ENCODE measurements around the gene ERVK3-1.

DNA sequence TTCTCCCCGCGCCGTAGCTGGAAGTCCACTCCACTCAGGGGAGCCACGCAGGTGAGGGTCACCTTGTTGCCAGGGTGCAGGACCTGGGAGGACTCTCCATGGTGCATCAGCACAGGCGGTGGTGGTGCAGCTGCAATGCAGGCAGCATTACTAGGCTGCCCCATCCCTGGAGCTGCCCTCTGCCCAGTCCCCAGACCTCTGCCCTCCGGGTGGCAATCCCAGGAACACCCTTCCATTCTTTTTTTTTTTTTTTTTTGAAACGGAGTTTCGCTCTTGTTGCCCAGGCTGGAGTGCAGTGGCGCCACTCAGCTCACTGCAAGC is 46.3 kb downstream of the ERVK3-1 start:
- TF ChIP-seq NFRKB (IDR thresholded peaks at IDR 0.05), result no peak
- no peak for TF ChIP-seq SP1 (IDR thresholded peaks at IDR 0.05)
- TF ChIP-seq L3MBTL2 (conservative IDR thresholded peaks at IDR 0.05), result no peak
- no peak for TF ChIP-seq BHLHE40 (IDR thresholded peaks at IDR 0.05; ENCODE audit: borderline replicate concordance)
- TF ChIP-seq FOXK2 (IDR thresholded peaks at IDR 0.05), result no peak

All from HEK293T (cell line).